T-helper 17 cell (primary cell): ENCODE data around the gene TRIM41. TPM values are rescaled to one million over a fixed set of nuclear protein-coding genes. Genes with fewer than 3 reads are reported as not detected.
"Not testable (repeated sequence)": the region's sequence is repeated elsewhere in the genome, so short reads cannot be mapped to it uniquely, and the experiment has no call there.

Experiments
- ATAC-seq: fragments of 150-1000 bp; cut with Tn5 transposase; 2 replicates; pipeline ENCODE4 v1.10.0; 2021; ENCODE audit warnings: mild to moderate bottlenecking, moderate library complexity
- DNase-seq, 3 donors: peaks; one replicate each; pipeline versions ENCODE4 v3.0.0 to v3.0.0-alpha.2; 2020 to 2021
- H3K9me3 ChIP-seq: one replicate; pipeline ENCODE4 v1.7.0; 2013; ENCODE audit warnings: low read length, mild to moderate bottlenecking; ENCODE audit not compliant: control insufficient read depth, poor library complexity, severe bottlenecking
- H3K27ac Mint-ChIP-seq: one replicate; pipeline ENCODE4 v1.8.0; 2022; ENCODE audit warnings: mild to moderate bottlenecking, moderate library complexity, mixed read lengths
- H3K27me3 Mint-ChIP-seq: one replicate; pipeline ENCODE4 v1.8.0; 2022; ENCODE audit warnings: mixed read lengths
- H3K36me3 Mint-ChIP-seq: one replicate; pipeline ENCODE4 v1.8.0; 2022; ENCODE audit warnings: low read depth, mixed read lengths
- H3K4me1 Mint-ChIP-seq: one replicate; pipeline ENCODE4 v1.8.0; 2022; ENCODE audit warnings: mild to moderate bottlenecking, mixed read lengths
- H3K4me3 Mint-ChIP-seq: one replicate; pipeline ENCODE4 v1.8.0; 2022; ENCODE audit warnings: mild to moderate bottlenecking, moderate library complexity, mixed read lengths
- total RNA-seq, 4 donors: library from RNA in 2 of 4; stranded (reverse) in 2 of 4; gene quantifications; one replicate each; pipeline ENCODE4 v1.2.3 and lab custom pipeline; 2022 to 2026

TRIM41 gene
- total RNA-seq, result 10 to 100 TPM; 23.4 to 29.6 TPM
- 56.0 to 60.8 reads per million in 2 donors for total RNA-seq (lab: John Stamatoyannopoulos, UW)

- Mint-ChIP-seq H3K4me1 (peaks cover 49% of the 10 kb centered on the region), H3K27ac (peak within 1 kb of the TSS; percentile 99)
Measured at GRCh38 chr5:181223058-181223728, at the start of gene TRIM41. TRIM41 (plus strand) TSS chr5:181223281; CDS start chr5:181224000, 719 bp downstream.

GRCh38 chr5:181173420-181174342 lies 49.4 kb upstream of the TRIM41 start:
- H3K4me3 Mint-ChIP-seq, result peak overlapping the region; percentile 78
- H3K4me1 Mint-ChIP-seq, result peaks cover 15% of the 10 kb centered on the region
- DNase-seq, result no peak
- H3K27ac Mint-ChIP-seq, result peak overlapping the region; percentile 79
- H3K9me3 ChIP-seq, result no peaks in the 10 kb centered on the region
- H3K27me3 Mint-ChIP-seq, result peaks cover 63% of the 10 kb centered on the region
- H3K36me3 Mint-ChIP-seq, result peaks cover 4% of the 10 kb centered on the region
- ATAC-seq, result peak; percentile 78

More at GRCh38 chr5:181223058-181223728, at the start of gene TRIM41:
- peak; percentile 92 to 93 (median 93) for DNase-seq
- no peaks in the 10 kb centered on the region for H3K9me3 ChIP-seq
- peaks cover 12% of the 10 kb centered on the region for H3K27me3 Mint-ChIP-seq
- H3K36me3 Mint-ChIP-seq, result peaks cover 4% of the 10 kb centered on the region
- H3K4me3 Mint-ChIP-seq, result peak within 1 kb of the TSS; percentile 95
- ATAC-seq, result peak; percentile 75

GRCh38 chr5:181176254-181176952 lies 46.7 kb upstream of the TRIM41 start:
- Mint-ChIP-seq H3K27me3 (peaks cover 39% of the 10 kb centered on the region), H3K36me3 (peaks cover 4% of the 10 kb centered on the region), H3K4me1 (peaks cover 11% of the 10 kb centered on the region), H3K27ac (no peak overlapping the region), H3K4me3 (no peak overlapping the region)
- no peaks in the 10 kb centered on the region for H3K9me3 ChIP-seq
- DNase-seq (no peak), ATAC-seq (no peak)

- not testable (repeated sequence) for ATAC-seq, DNase-seq, H3K4me3 Mint-ChIP-seq, H3K9me3 ChIP-seq, H3K36me3 Mint-ChIP-seq, H3K27ac Mint-ChIP-seq
- peaks cover 43% of the 10 kb centered on the region for H3K27me3 Mint-ChIP-seq
- peaks cover 17% of the 10 kb centered on the region for H3K4me1 Mint-ChIP-seq
Measured at GRCh38 chr5:181177559-181177958, 45.5 kb upstream of the TRIM41 start.

- Mint-ChIP-seq H3K36me3 (no peaks in the 10 kb centered on the region), H3K27ac (peak overlapping the region; percentile 93), H3K27me3 (peaks cover 17% of the 10 kb centered on the region), H3K4me3 (peak overlapping the region; percentile 84), H3K4me1 (peaks cover 21% of the 10 kb centered on the region)
- peak; percentile 78 for ATAC-seq
- no peaks in the 10 kb centered on the region for H3K9me3 ChIP-seq
- peak; percentile 34 to 61 (median 53) for DNase-seq
Measured at GRCh38 chr5:181181650-181182565, 41.2 kb upstream of the TRIM41 start.

GRCh38 chr5:181182651-181183050 lies 40.4 kb upstream of the TRIM41 start:
- Mint-ChIP-seq H3K4me3 (peak overlapping the region; percentile 84), H3K36me3 (no peaks in the 10 kb centered on the region), H3K27me3 (peaks cover 11% of the 10 kb centered on the region), H3K27ac (peak overlapping the region; percentile 93), H3K4me1 (peaks cover 21% of the 10 kb centered on the region)
- DNase-seq, result no peak
- no peak for ATAC-seq
- no peaks in the 10 kb centered on the region for H3K9me3 ChIP-seq

GRCh38 chr5:181184845-181185216 lies 38.2 kb upstream of the TRIM41 start:
- Mint-ChIP-seq H3K27me3 (peaks cover 10% of the 10 kb centered on the region), H3K36me3 (no peaks in the 10 kb centered on the region), H3K4me1 (peaks cover 35% of the 10 kb centered on the region), H3K27ac (peak overlapping the region; percentile 93), H3K4me3 (peak overlapping the region; percentile 90)
- DNase-seq, result no peak
- no peak for ATAC-seq
- no peaks in the 10 kb centered on the region for H3K9me3 ChIP-seq

GRCh38 chr5:181185560-181185959 lies 37.5 kb upstream of the TRIM41 start:
- no peaks in the 10 kb centered on the region for H3K9me3 ChIP-seq
- no peaks in the 10 kb centered on the region for H3K36me3 Mint-ChIP-seq
- H3K27me3 Mint-ChIP-seq, result peaks cover 10% of the 10 kb centered on the region
- ATAC-seq (no peak), DNase-seq (no peak)
- peaks cover 42% of the 10 kb centered on the region for H3K4me1 Mint-ChIP-seq
- peak overlapping the region; percentile 39 for H3K4me3 Mint-ChIP-seq
- peak overlapping the region; percentile 96 for H3K27ac Mint-ChIP-seq

- DNase-seq (no peak), ATAC-seq (no peak)
- H3K27ac Mint-ChIP-seq, result peak overlapping the region; percentile 96
- no peaks in the 10 kb centered on the region for H3K9me3 ChIP-seq
- H3K27me3 Mint-ChIP-seq, result peaks cover 10% of the 10 kb centered on the region
- H3K4me1 Mint-ChIP-seq, result peaks cover 44% of the 10 kb centered on the region
- H3K36me3 Mint-ChIP-seq, result no peaks in the 10 kb centered on the region
- H3K4me3 Mint-ChIP-seq, result peak overlapping the region; percentile 2
Measured at GRCh38 chr5:181186022-181186421, 37.1 kb upstream of the TRIM41 start.

GRCh38 chr5:181186986-181187499 lies 36.0 kb upstream of the TRIM41 start:
- Mint-ChIP-seq H3K4me3 (peak overlapping the region; percentile 92), H3K27me3 (peaks cover 4% of the 10 kb centered on the region), H3K36me3 (peaks cover 2% of the 10 kb centered on the region), H3K27ac (peak overlapping the region; percentile 96), H3K4me1 (peaks cover 50% of the 10 kb centered on the region)
- ATAC-seq (no peak), DNase-seq (no peak)
- no peaks in the 10 kb centered on the region for H3K9me3 ChIP-seq

GRCh38 chr5:181187500-181188213 lies 35.4 kb upstream of the TRIM41 start:
- peak overlapping the region; percentile 96 for H3K27ac Mint-ChIP-seq
- H3K9me3 ChIP-seq, result no peaks in the 10 kb centered on the region
- DNase-seq (no peak), ATAC-seq (no peak)
- peaks cover 2% of the 10 kb centered on the region for H3K36me3 Mint-ChIP-seq
- H3K27me3 Mint-ChIP-seq, result peaks cover 4% of the 10 kb centered on the region
- H3K4me3 Mint-ChIP-seq, result peak overlapping the region; percentile 92
- peaks cover 51% of the 10 kb centered on the region for H3K4me1 Mint-ChIP-seq
